H1 (cell line): ENCODE results near the gene PCNA. TPM values are rescaled to one million over a fixed set of nuclear protein-coding genes. Genes with fewer than 3 reads are reported as not detected.

Experiments used
- CTCF ChIA-PET: fragments of 300-600 bp; sonication (Branson Sonifier 250); formaldehyde crosslinking; loops from one replicate; lab custom pipeline; 2021; ENCODE audit not compliant: partially characterized antibody; lab: Charles Lee
- POLR2A ChIA-PET: fragments of 300-600 bp; sonication (Branson Sonifier 250); formaldehyde crosslinking; loops from one replicate; lab custom pipeline; 2021; ENCODE audit warnings: inconsistent platforms; ENCODE audit not compliant: partially characterized antibody; lab: Charles Lee
- DNase-seq, 2 experiments: peaks; one replicate each; pipeline versions ENCODE4 v3.0.0 to v3.0.0-alpha.2; 2010 to 2022; ENCODE audit warnings: low spot score in 2 of 2, low read depth in 1 of 2, mixed read lengths in 1 of 2
- FAIRE-seq: peaks from 2 replicates; lab custom pipeline; 2011; peaks lifted over from hg19 to GRCh38; lab: Jason Lieb, UNC
- H2AFZ ChIP-seq: 2 replicates; pipeline ENCODE4 v1.8.1; 2012; ENCODE audit warnings: low read length, inconsistent platforms
- H2AK5ac ChIP-seq: 2 replicates; pipeline ENCODE4 v1.6.1; 2013; ENCODE audit warnings: low read depth, low read length
- H2BK120ac ChIP-seq: replicated peaks from 2 replicates; pipeline ENCODE3; 2013; ENCODE audit warnings: low read depth, low read length, inconsistent platforms
- H2BK12ac ChIP-seq: 2 replicates; pipeline ENCODE4 v1.6.1; 2013; ENCODE audit warnings: low read depth, low read length
- H2BK15ac ChIP-seq: 2 replicates; pipeline ENCODE4 v1.6.1; 2013; ENCODE audit warnings: low read length
- H2BK20ac ChIP-seq: 2 replicates; pipeline ENCODE4 v1.6.1; 2013; ENCODE audit warnings: low read length
- H2BK5ac ChIP-seq: 2 replicates; pipeline ENCODE4 v1.6.1; 2013; ENCODE audit warnings: low read depth, low read length
- H3K14ac ChIP-seq: 2 replicates; pipeline ENCODE4 v1.6.1; 2013; ENCODE audit warnings: inconsistent platforms; ENCODE audit not compliant: insufficient read length
- H3K18ac ChIP-seq: 2 replicates; pipeline ENCODE4 v1.6.1; 2013; ENCODE audit warnings: low read length; ENCODE audit errors: extremely low read depth
- H3K23ac ChIP-seq: 2 replicates; pipeline ENCODE4 v1.6.1; 2013; ENCODE audit warnings: inconsistent platforms; ENCODE audit not compliant: insufficient read length
- H3K23me2 ChIP-seq: 2 replicates; pipeline ENCODE4 v1.6.1; 2013; ENCODE audit warnings: low read depth, low read length
- H3K27ac ChIP-seq: 2 replicates; pipeline ENCODE4 v1.6.1; 2011; ENCODE audit warnings: low read depth, low read length, inconsistent platforms
- H3K27me3 ChIP-seq, 4 experiments: replicated peaks in 1 of 4; 1 replicate in 1 of 4; 2 replicates in 3 of 4; pipeline versions ENCODE4 v1.6.1 to v1.8.1; 2011 to 2013; ENCODE audit warnings: low read length in 3 of 4, mild to moderate bottlenecking in 3 of 4, inconsistent platforms in 2 of 4, mixed read lengths in 2 of 4, moderate library complexity in 1 of 4; ENCODE audit not compliant: control insufficient read depth in 3 of 4, insufficient read depth in 3 of 4; ENCODE audit errors: extremely low read depth in 1 of 4
- H3K36me3 ChIP-seq, 4 experiments: 2 replicates each; pipeline versions ENCODE4 v1.6.1 to v1.8.1; 2011 to 2013; ENCODE audit warnings: mild to moderate bottlenecking in 4 of 4, low read length in 3 of 4, moderate library complexity in 2 of 4, control low read depth in 1 of 4, inconsistent platforms in 1 of 4; ENCODE audit not compliant: insufficient read depth in 4 of 4, control insufficient read depth in 2 of 4
- H3K4ac ChIP-seq: replicated peaks from 2 replicates; pipeline ENCODE3; 2013; ENCODE audit warnings: low read length, low read depth, mixed read lengths, inconsistent platforms; ENCODE audit not compliant: insufficient read length
- H3K4me1 ChIP-seq, 4 experiments: replicated peaks in 1 of 4; 1 replicate in 1 of 4; 2 replicates in 3 of 4; pipeline versions ENCODE4 v1.6.1 to v1.8.1; 2011 to 2013; ENCODE audit warnings: low read length in 3 of 4, inconsistent platforms in 2 of 4, mixed read lengths in 1 of 4; ENCODE audit not compliant: insufficient read depth in 4 of 4, control insufficient read depth in 3 of 4
- H3K4me2 ChIP-seq, 2 experiments: 2 replicates each; pipeline versions ENCODE4 v1.6.1 to v1.8.1; 2011 to 2013; ENCODE audit warnings: low read depth in 2 of 2, low read length in 2 of 2, control low read depth in 1 of 2, inconsistent platforms in 1 of 2, mild to moderate bottlenecking in 1 of 2; ENCODE audit not compliant: insufficient read depth in 1 of 2
- H3K4me3 ChIP-seq, 4 experiments: fragments of 200-600, 300-600 bp in 1 of 4; sonication (generic), shearing (Covaris generic), sonication (Bioruptor Twin) in 1 of 4; 2 replicates each; pipeline versions ENCODE4 v1.5.1 to v1.8.1; 2011 to 2016; ENCODE audit warnings: low read length in 4 of 4, low read depth in 3 of 4, control low read depth in 2 of 4, inconsistent platforms in 2 of 4, mild to moderate bottlenecking in 2 of 4, mixed read lengths in 1 of 4, moderate library complexity in 1 of 4; ENCODE audit not compliant: insufficient read depth in 2 of 4; ENCODE audit errors: extremely low read depth in 1 of 4
- H3K56ac ChIP-seq: replicated peaks from 2 replicates; pipeline ENCODE3; 2013; ENCODE audit warnings: low read depth, mild to moderate bottlenecking, mixed read lengths, low read length, inconsistent platforms; ENCODE audit not compliant: insufficient read length
- H3K79me1 ChIP-seq: 2 replicates; pipeline ENCODE4 v1.6.1; 2013; ENCODE audit warnings: low read depth, low read length, control low read depth
- H3K79me2 ChIP-seq, 2 experiments: 2 replicates each; pipeline versions ENCODE4 v1.6.1 to v1.8.1; 2012 to 2013; ENCODE audit warnings: low read length in 2 of 2, mild to moderate bottlenecking in 2 of 2, inconsistent platforms in 1 of 2; ENCODE audit not compliant: insufficient read depth in 2 of 2, control insufficient read depth in 1 of 2
- H3K9ac ChIP-seq, 4 experiments: replicated peaks in 1 of 4; 1 replicate in 1 of 4; 2 replicates in 3 of 4; pipeline versions ENCODE4 v1.6.1 to v1.8.1; 2011 to 2013; ENCODE audit warnings: low read depth in 3 of 4, low read length in 3 of 4, control low read depth in 2 of 4, mild to moderate bottlenecking in 2 of 4, moderate library complexity in 2 of 4, inconsistent platforms in 1 of 4; ENCODE audit errors: extremely low read depth in 1 of 4
- H3K9me3 ChIP-seq, 2 experiments: 2 replicates each; pipeline versions ENCODE4 v1.6.1 to v1.8.1; 2012 to 2013; ENCODE audit warnings: mild to moderate bottlenecking in 2 of 2, moderate library complexity in 2 of 2, control low read depth in 1 of 2, inconsistent platforms in 1 of 2, low read depth in 1 of 2, low read length in 1 of 2, mixed read lengths in 1 of 2; ENCODE audit not compliant: insufficient read depth in 2 of 2
- H4K20me1 ChIP-seq, 2 experiments: replicated peaks in 1 of 2; 2 replicates each; pipeline versions ENCODE3 to v1.8.1; 2011 to 2013; ENCODE audit warnings: inconsistent platforms in 2 of 2, low read length in 2 of 2, mild to moderate bottlenecking in 1 of 2; ENCODE audit not compliant: insufficient read depth in 2 of 2, control insufficient read depth in 1 of 2
- H4K5ac ChIP-seq: 2 replicates; pipeline ENCODE4 v1.6.1; 2013; ENCODE audit warnings: low read length, low read depth, mixed read lengths, inconsistent platforms; ENCODE audit not compliant: insufficient read length
- H4K8ac ChIP-seq: 2 replicates; pipeline ENCODE4 v1.8.0; 2013; ENCODE audit warnings: mild to moderate bottlenecking, moderate library complexity, low read length, inconsistent platforms; ENCODE audit not compliant: insufficient read depth; ENCODE audit errors: extremely low read depth
- H4K91ac ChIP-seq: replicated peaks from 2 replicates; pipeline ENCODE3; 2013; ENCODE audit warnings: low read length, mixed read lengths, inconsistent platforms; ENCODE audit not compliant: insufficient read length
- E2F6 ChIP-seq: IDR thresholded peaks from 2 replicates; pipeline ENCODE4 v1.6.1; 2012; ENCODE audit warnings: inconsistent platforms
- EP300 ChIP-seq, 2 experiments: IDR thresholded peaks; 1 replicate in 1 of 2; 2 replicates in 1 of 2; pipeline ENCODE4 v1.6.1; 2011 to 2012; ENCODE audit warnings: low read depth in 2 of 2, low read length in 2 of 2, mild to moderate bottlenecking in 2 of 2, borderline replicate concordance in 1 of 2, inconsistent platforms in 1 of 2, moderate library complexity in 1 of 2
- SAP30 ChIP-seq: fragments of 300-600 bp; sonication (generic); IDR thresholded peaks from 2 replicates; pipeline ENCODE4 v1.7.1; 2012; ENCODE audit warnings: low read length, moderate library complexity, mild to moderate bottlenecking, inconsistent platforms; ENCODE audit not compliant: insufficient read depth, insufficient replicate concordance
- WGBS, 2 experiments: shearing (Covaris generic) in 1 of 2; methylation state at CpG; one replicate each; pipeline versions ENCODE4 v1.1.6 to v1.1.7; 2013 to 2015; ENCODE audit warnings: low lambda C conversion rate in 2 of 2, mixed read lengths in 2 of 2, inconsistent platforms in 1 of 2, low coverage in 1 of 2, missing lambda C conversion rate in 1 of 2; ENCODE audit not compliant: insufficient replicate concordance in 2 of 2, insufficient coverage in 1 of 2, insufficient read length in 1 of 2; ENCODE audit errors: extremely low coverage in 1 of 2, missing lambda C conversion rate in 1 of 2; 5-methylcytosine and 5-hydroxymethylcytosine counted together
- polyA plus RNA-seq, 7 experiments: library from polyadenylated mRNA; depleted of rRNA in 3 of 7; stranded (reverse) in 5 of 7; unstranded in 2 of 7; fragments of >200 nt in 5 of 7; fragments of 200-250 nt in 2 of 7; gene quantifications; 1 replicate in 5 of 7; 2 replicates in 1 of 7; 4 replicates in 1 of 7; pipeline versions ENCODE4 v1.2.1 to v1.2.3, GENCODE V29; 2011 to 2013; ENCODE audit warnings: missing spikeins in 2 of 7, mixed read lengths in 2 of 7
- total RNA-seq: library from RNA; stranded (reverse); fragmentation: NEBNext Ultra II Directional; extraction: Animal tissue kit (Norgen Biotek cat#: 25700); gene quantifications from 2 replicates; pipeline ENCODE4 v1.2.1, GENCODE V29; 2021

The PCNA gene
- total and polyA plus RNA-seq, 2 of the 8 experiments (the other 6 are each of a cell fraction or from before 2014, with no cell fraction given) = 290 to 737 TPM

GRCh38 chr20:5148581-5148980 lies 28.8 kb upstream of the PCNA start:
- H3K79me1 ChIP-seq = peaks cover 11% of the 10 kb centered on the region
- H2AFZ ChIP-seq = no peak overlapping the region
- CTCF ChIA-PET = interaction anchor here (1.4 to 3.8 kb wide), 3 partner anchors 7 to 44 kb away, joined by 3 to 13 read pairs (median 9); partner anchors contain the start of gene CDS2
- peaks cover 3 to 9% of the 10 kb centered on the region in 2 experiments for H4K20me1 ChIP-seq
- H3K9ac ChIP-seq = no peak overlapping the region
- peaks cover 0 to 2% (median 0%) of the 10 kb centered on the region in 4 experiments; a peak in 2 of 7 replicates for H3K4me1 ChIP-seq
- H3K14ac ChIP-seq = no peak overlapping the region
- H3K4me2 ChIP-seq = no peak overlapping the region
- H3K79me2 ChIP-seq = peaks cover 2 to 70% of the 10 kb centered on the region in 2 experiments; a peak in 3 of 4 replicates
- no peak overlapping the region for H2BK20ac ChIP-seq
- H3K9me3 ChIP-seq = no peaks in the 10 kb centered on the region
- no peak overlapping the region for H3K23ac ChIP-seq
- H3K4ac ChIP-seq = no peak overlapping the region
- no peak overlapping the region for H3K18ac ChIP-seq
- DNase-seq = no peak
- no peak overlapping the region for H2BK12ac ChIP-seq
- H3K36me3 ChIP-seq = no peaks in the 10 kb centered on the region
- H3K27me3 ChIP-seq = no peaks in the 10 kb centered on the region
- H3K27ac ChIP-seq = no peak overlapping the region
- no peaks in the 10 kb centered on the region for H3K23me2 ChIP-seq
- TF ChIP-seq EP300 (IDR thresholded peaks at IDR 0.05; ENCODE audit: borderline replicate concordance in 1 of 2, low read depth in 2 of 2, low read length in 2 of 2) = no peak
- no peak for TF ChIP-seq SAP30
- TF ChIP-seq E2F6 = no peak
- H2AK5ac ChIP-seq = no peak overlapping the region
- H2BK120ac ChIP-seq = no peak overlapping the region
- no peak overlapping the region for H4K91ac ChIP-seq
- no peak overlapping the region for H4K5ac ChIP-seq
- H3K56ac ChIP-seq = no peak overlapping the region
- H2BK5ac ChIP-seq = no peak overlapping the region
- H2BK15ac ChIP-seq = no peak overlapping the region
- no peak overlapping the region for H3K4me3 ChIP-seq
- no peak for FAIRE-seq
- no peak overlapping the region for H4K8ac ChIP-seq
- POLR2A ChIA-PET = interaction anchor here (0.7 to 1.7 kb wide), 3 partner anchors 9 to 168 kb away, joined by 3 to 6 read pairs (median 3); no protein-coding TSS in a partner anchor
- WGBS, 2 experiments = 96% methylated on average over 6 of the region's 6 CpGs; no CpG with 5 or more reads in 1 of the 2 experiments
